KMS-11 (cell line): ENCODE results near the gene PIP4K2A.

Experiments used
- H2AFZ ChIP-seq: fragments of 200-600 bp; sonication (generic); 2 replicates; pipeline ENCODE4 v1.6.1; 2016; ENCODE audit warnings: antibody characterized with exemption, mixed run types, low read depth
- H3K27ac ChIP-seq: fragments of 200-600 bp; sonication (generic); 2 replicates; pipeline ENCODE4 v1.6.1; 2016; ENCODE audit warnings: mild to moderate bottlenecking, mixed run types
- H3K27me3 ChIP-seq: fragments of 200-600 bp; sonication (generic); 2 replicates; pipeline ENCODE4 v1.6.1; 2017; ENCODE audit warnings: mild to moderate bottlenecking, low read depth, mixed run types, moderate library complexity; ENCODE audit not compliant: insufficient read depth
- H3K36me3 ChIP-seq: fragments of 200-600 bp; sonication (generic); 2 replicates; pipeline ENCODE4 v1.6.1; 2017; ENCODE audit warnings: mild to moderate bottlenecking, mixed run types; ENCODE audit not compliant: insufficient read depth
- H3K4me1 ChIP-seq: fragments of 200-600 bp; sonication (generic); 2 replicates; pipeline ENCODE4 v1.6.1; 2016; ENCODE audit warnings: mild to moderate bottlenecking, low read depth, mixed run types; ENCODE audit not compliant: poor library complexity, severe bottlenecking
- H3K4me2 ChIP-seq: fragments of 200-600 bp; sonication (generic); 2 replicates; pipeline ENCODE4 v1.7.0; 2016; ENCODE audit warnings: mild to moderate bottlenecking, mixed run types
- H3K4me3 ChIP-seq: fragments of 200-600 bp; sonication (generic); IDR thresholded peaks from 2 replicates; pipeline ENCODE4 v1.6.1; 2017; ENCODE audit warnings: low read depth, low read length, mixed read lengths; ENCODE audit not compliant: insufficient read depth
- H3K79me2 ChIP-seq: fragments of 200-600 bp; sonication (generic); 2 replicates; pipeline ENCODE4 v1.6.1; 2016; ENCODE audit warnings: low read depth, mixed run types; ENCODE audit not compliant: insufficient read depth
- H3K9ac ChIP-seq: fragments of 200-600 bp; sonication (generic); 2 replicates; pipeline ENCODE4 v1.6.1; 2016; ENCODE audit warnings: mild to moderate bottlenecking, mixed run types
- H4K20me1 ChIP-seq: fragments of 200-600 bp; sonication (generic); 2 replicates; pipeline ENCODE4 v1.6.1; 2016; ENCODE audit warnings: mild to moderate bottlenecking, mixed run types; ENCODE audit not compliant: insufficient read depth
- CTCF ChIP-seq: fragments of 200-600 bp; sonication (generic); conservative IDR thresholded peaks from 2 replicates; pipeline ENCODE4 v1.6.1; 2017; ENCODE audit warnings: low read depth, mild to moderate bottlenecking, antibody characterized with exemption, low read length, moderate library complexity, mixed read lengths

PIP4K2A gene

DNA sequence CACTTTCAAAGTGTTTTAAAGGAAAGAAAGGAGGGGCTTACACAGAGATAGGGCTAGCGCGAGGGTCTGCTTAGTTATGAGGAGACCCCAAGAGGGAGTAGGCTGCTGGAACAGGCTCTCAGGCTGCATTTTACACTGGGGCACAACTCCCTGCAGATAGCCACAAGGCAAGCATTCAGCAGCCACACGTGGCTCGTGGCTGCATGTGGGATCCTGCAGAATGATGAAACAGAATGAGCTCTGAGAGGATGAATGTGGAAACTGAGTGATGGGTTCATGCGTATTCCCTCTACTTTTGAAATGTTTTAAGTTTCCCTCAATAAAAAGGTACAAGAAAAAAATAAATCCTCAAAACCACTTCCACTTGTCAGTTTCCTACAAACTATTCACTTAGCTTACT is 37.0 kb downstream of the PIP4K2A start:
- Histone ChIP-seq H3K27ac (no peak overlapping the region), H3K4me1 (peaks cover 63% of the 10 kb centered on the region), H3K4me2 (no peak overlapping the region), H3K27me3 (no peaks in the 10 kb centered on the region), H4K20me1 (peaks cover 4% of the 10 kb centered on the region; the same call in 1 of the 2 replicates), H2AFZ (no peak overlapping the region), H3K9ac (no peak overlapping the region), H3K36me3 (no peaks in the 10 kb centered on the region), H3K79me2 (peaks cover 91% of the 10 kb centered on the region), H3K4me3 (no peak overlapping the region)
- TF ChIP-seq CTCF = no peak

DNA sequence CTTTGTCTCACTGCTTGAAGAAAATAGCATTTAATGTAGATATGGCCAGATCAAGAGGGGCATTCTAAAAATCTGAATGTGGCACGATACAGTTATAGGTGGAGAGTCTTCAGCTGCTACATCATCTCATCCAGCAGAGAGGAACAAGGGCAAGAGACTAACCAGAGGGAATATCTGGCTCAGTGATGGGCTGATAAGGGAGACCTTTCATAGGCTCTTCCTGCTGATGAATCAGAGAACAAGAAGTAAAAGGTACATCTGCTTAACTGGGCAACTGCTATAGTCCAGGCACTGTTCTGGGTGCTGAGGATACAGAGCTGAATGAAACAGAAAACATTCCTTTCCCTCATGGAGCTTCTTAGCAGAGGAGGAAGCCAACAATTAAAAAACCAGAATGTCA is 37.9 kb downstream of the PIP4K2A start:
- Histone ChIP-seq H3K4me1 (peaks cover 54% of the 10 kb centered on the region), H2AFZ (no peak overlapping the region), H3K9ac (no peak overlapping the region), H3K4me3 (no peak overlapping the region), H3K27ac (no peak overlapping the region), H3K36me3 (no peaks in the 10 kb centered on the region), H3K27me3 (no peaks in the 10 kb centered on the region), H3K4me2 (no peak overlapping the region), H4K20me1 (peaks cover 4% of the 10 kb centered on the region; the same call in 1 of the 2 replicates), H3K79me2 (peaks cover 98% of the 10 kb centered on the region)
- TF ChIP-seq CTCF = no peak

GRCh38 chr10:22674573-22674930 is 39.8 kb downstream of the PIP4K2A start:
- TF ChIP-seq CTCF = no peak
- H3K4me1 ChIP-seq = peaks cover 39% of the 10 kb centered on the region
- peaks cover 4% of the 10 kb centered on the region; the same call in 1 of the 2 replicates for H4K20me1 ChIP-seq
- no peaks in the 10 kb centered on the region for H3K36me3 ChIP-seq
- H3K9ac ChIP-seq = no peak overlapping the region
- no peak overlapping the region for H3K27ac ChIP-seq
- peaks cover 97% of the 10 kb centered on the region for H3K79me2 ChIP-seq
- H3K27me3 ChIP-seq = no peaks in the 10 kb centered on the region
- no peak overlapping the region for H3K4me3 ChIP-seq
- H3K4me2 ChIP-seq = no peak overlapping the region
- H2AFZ ChIP-seq = no peak overlapping the region

GRCh38 chr10:22673785-22674572 is 40.4 kb downstream of the PIP4K2A start:
- peaks cover 33% of the 10 kb centered on the region for H3K4me1 ChIP-seq
- H3K27me3 ChIP-seq = no peaks in the 10 kb centered on the region
- no peak overlapping the region for H3K9ac ChIP-seq
- no peak overlapping the region for H3K4me2 ChIP-seq
- no peak overlapping the region for H3K4me3 ChIP-seq
- TF ChIP-seq CTCF = no peak
- H3K27ac ChIP-seq = no peak overlapping the region
- no peak overlapping the region for H2AFZ ChIP-seq
- peaks cover 97% of the 10 kb centered on the region for H3K79me2 ChIP-seq
- H4K20me1 ChIP-seq = peaks cover 4% of the 10 kb centered on the region
- H3K36me3 ChIP-seq = no peaks in the 10 kb centered on the region
